Activated naive CD4-positive, alpha-beta T cell treated with anti-CD3 and anti-CD28 coated beads, Interleukin-2, amount 50 U/mL, for 16 hours (primary cell): ENCODE data around the gene PCSK2.
"Not testable (repeated sequence)": the region's sequence is repeated elsewhere in the genome, so short reads cannot be mapped to it uniquely, and the experiment has no call there.

Experiments
- DNase-seq: peaks from one replicate; pipeline ENCODE4 v3.0.0-alpha.2; 2020

PCSK2 gene, protein sequence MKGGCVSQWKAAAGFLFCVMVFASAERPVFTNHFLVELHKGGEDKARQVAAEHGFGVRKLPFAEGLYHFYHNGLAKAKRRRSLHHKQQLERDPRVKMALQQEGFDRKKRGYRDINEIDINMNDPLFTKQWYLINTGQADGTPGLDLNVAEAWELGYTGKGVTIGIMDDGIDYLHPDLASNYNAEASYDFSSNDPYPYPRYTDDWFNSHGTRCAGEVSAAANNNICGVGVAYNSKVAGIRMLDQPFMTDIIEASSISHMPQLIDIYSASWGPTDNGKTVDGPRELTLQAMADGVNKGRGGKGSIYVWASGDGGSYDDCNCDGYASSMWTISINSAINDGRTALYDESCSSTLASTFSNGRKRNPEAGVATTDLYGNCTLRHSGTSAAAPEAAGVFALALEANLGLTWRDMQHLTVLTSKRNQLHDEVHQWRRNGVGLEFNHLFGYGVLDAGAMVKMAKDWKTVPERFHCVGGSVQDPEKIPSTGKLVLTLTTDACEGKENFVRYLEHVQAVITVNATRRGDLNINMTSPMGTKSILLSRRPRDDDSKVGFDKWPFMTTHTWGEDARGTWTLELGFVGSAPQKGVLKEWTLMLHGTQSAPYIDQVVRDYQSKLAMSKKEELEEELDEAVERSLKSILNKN

DNA sequence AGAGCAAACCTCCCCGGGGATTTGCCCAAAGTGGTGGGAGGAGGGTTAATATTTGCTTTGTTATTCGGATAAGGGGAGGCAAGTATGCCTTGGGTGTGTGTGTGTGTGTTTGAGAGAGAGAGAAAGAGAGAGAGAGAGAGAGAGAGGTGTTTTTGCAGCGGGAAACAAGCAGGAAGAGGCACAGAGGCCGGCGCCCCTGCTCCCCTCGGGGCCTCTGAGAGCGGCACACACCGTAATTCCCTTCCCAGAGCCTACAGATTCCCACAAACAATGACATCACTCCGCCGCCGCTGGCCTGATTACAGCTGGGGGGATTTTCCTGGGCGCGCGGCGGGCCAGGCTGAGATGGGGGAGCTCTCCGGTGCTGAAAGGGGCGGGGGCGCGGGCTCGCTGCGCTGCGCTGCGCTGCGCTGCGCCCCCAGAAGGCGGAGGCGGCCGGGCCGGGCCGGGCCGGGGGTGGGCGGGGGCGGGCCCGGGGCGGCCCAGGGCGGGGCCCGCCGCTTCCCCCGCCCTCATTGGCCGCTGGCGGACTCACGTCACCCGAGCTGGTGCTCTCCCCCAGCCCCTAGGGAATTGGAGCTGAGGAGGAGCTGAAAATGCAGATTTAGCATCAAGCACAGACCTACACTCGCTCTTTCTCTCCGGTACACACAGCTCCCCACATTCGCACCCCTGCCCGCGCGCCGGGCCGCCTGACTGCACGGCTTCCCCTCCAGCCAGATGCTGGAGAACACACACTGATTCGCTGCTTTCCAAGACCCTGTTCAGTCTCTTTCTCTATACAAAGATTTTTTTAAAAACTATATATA, at the start of gene PCSK2:
TSS of gene PCSK2 (plus strand) at position 631 of the 809 bp plus-strand sequence. CDS start 266 bp downstream, outside the sequence.
- DNase-seq, result no peak

DNA sequence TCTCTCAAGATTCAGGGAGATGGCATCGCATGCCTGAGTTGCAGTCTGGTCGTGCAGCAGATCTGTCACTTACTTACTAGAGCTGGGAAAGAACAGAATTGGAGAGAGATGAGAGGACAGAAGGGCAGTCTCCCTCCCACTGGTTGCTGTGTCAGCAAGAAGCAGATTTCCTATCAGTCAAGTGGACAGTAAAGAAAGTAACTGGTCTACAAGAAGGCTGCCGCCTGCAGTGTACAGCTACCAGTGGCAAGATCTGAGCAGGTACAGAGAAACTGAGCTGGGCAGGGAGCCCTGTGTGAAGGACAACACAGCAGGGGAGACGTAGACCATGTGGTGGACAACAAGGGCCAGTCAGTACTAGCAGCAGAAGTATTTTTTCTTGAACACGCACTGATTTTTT, 49.5 kb upstream of the PCSK2 start:
- DNase-seq, result no peak

DNA sequence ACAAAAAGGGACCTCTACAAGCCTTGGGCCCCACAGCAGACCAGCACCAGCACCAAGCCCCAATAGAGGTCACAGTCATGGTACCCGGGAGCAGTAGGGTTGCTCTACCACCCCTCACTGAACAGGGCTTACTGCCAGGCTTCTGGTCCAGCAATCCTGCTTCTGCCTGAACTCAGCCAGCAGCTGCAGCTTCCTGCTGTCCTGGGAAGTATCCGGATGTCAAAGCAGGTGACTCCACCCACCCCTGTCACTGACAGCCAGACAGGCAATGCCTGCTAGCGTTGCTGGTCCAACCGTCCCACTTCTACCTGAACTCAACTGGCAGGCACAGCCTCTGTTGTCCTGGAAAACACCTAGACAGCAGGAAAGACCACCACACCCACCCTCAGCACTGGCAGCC, 47.0 kb upstream of the PCSK2 start:
- no peak for DNase-seq

DNA sequence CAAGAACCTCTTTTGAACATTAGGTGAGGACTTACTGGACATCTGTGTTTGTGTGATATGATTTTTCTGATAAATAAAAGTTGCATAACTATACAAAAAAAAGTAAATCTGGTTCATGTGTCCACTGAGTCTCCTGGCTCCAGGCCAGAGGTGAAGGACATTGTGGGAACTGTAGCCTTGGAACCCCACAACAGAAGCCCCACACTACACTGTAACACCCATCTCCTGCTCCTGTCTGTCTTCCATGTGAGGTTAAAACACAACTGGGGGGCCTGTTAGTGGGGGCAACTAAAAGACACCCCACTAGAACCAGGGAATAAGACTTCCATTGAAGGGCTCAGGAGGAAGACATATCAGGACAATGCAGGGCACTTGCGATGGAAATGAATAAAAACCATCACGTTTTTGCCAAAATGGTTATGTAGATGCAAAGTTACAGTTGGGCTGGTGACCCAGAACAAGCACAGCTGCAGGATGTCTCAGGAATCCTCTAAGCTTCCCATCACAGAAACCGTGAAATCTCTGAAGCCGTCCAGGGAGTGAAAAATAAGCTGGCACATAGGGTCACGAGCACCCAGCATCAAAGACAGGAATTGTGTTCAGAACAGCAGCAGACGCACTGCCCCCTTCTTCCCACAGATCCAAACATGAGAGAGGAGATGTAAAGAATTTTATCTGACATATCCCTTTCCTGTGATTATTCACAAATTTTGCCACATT, 36.7 kb upstream of the PCSK2 start:
- no peak for DNase-seq

DNA sequence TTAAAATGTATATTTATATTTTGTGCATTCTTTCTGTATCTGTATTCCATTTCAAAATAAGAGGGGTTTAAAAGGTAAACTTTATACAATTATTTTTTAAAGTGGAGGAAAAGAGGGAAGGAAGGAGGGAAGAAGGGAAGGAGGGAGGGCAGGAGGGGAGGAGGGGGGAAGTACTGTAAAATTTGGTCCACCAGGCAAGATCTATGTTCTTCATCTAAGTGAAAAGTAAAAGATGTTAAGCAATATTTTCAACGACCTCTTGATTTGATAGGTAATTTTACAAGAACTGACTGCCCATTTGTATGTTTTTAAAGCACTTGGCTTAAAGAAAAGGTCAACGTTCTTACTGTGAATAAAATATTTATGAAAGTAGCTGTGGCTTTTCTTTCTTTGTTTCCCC, 29.8 kb upstream of the PCSK2 start:
- DNase-seq, result no peak

DNA sequence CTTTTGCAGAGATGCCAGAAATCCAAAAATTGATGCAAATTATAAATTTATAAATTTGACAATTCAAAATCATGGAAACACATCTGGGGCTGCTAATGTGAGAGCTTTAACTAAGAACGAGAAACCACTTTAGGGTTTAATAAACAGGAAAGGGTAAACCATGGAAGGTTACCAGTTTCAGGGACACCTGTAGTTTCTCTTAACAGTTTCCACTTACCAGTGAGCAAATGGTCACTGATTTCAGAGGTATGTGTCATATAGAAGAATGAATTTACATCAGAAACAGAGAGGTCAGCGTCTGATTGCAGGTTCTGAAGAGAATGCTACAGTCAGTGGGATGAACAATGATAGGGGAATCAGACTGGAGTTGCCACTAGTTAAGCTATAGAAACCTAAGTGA, 24.8 kb upstream of the PCSK2 start:
- no peak for DNase-seq

DNA sequence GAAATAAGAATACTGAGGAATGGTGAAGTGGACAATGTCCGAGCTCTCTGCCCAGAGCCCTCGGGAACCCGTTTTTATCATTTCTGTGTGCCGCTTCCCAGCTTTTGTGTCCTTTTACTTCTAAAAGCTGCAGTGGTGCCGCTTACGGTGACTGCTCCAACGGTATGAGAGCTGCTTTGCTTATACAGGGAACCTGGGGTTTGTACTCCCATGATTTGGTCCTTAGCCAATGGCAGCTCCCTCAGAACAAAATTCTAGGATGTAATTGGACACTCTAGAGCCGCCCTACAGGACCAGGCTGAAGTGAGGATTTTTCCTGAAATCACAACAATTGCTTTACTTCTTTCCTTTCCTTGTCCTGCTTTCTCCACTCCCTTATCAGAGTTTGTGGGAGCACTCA, 24.2 kb upstream of the PCSK2 start:
- DNase-seq, result no peak

DNA sequence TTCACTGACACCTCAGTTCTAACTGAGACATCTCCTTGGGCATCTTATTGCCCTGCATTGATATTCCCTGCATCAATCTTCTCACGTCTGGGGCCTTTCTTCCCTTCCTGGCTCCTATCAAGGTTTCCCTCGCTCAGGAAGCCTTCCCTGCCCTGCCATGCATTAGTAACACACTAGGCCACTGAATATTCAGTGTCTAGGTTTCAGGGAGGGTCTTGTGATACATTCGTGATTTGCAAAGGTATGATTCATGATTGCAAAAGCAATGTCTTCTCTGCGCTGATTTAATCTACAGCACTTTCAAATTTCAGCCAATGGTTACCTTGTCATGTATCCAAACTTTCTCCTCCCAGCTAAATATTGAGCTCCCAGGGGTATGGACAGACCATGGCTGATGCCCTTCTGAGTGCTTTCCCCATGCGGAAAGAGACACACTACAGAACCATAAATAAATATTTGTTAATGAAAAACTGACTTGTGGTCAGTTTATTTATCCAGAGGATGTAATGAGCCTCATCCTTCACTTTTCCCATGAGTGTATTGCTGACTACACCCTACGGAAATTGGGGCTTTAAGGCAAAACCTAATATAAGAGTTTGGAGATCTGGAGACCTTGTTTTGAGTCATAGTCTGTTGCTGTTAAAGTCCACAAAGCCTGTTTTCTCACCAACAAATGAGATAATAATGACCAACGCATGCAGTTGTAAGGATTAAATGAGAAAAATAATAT, 21.6 kb upstream of the PCSK2 start:
- DNase-seq, result no peak

DNA sequence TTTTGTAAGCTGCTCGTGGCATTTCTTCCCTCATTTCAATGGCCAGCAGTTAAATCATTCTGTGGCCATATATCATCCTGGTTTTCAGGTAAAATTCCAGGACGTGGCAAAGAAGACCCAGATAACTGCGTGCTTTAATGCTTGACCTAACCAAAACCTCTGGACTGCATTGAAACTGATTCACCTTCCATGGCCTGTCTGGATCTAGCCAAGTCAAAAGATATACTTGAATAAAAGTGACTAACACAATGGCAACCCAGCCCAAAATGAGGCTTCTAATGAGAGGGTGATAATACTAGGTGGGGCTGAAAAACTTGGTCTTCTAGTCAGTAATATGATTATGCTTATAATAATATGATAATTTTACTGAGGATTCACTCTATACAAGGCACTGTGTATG, 16.5 kb upstream of the PCSK2 start:
- DNase-seq, result no peak

DNA sequence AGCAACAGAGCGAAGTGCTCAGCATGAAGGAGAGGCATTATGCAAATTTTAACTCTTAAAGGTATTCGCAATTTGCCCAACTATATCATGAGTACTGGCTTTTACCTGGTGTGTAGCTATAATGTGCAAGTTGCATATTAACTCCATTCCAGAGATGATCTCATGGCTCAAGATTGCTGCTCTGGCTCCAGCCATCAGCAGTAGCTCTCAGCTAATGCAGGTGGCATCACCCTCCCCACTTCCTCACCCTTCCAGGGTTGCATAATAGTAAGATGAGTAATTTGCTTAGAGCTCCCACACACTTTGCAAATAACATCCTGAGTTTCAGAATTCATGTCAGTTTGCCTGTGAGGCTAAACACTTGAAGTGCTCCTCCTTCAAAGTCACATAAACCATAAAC, 15.9 kb upstream of the PCSK2 start:
- DNase-seq, result no peak

DNA sequence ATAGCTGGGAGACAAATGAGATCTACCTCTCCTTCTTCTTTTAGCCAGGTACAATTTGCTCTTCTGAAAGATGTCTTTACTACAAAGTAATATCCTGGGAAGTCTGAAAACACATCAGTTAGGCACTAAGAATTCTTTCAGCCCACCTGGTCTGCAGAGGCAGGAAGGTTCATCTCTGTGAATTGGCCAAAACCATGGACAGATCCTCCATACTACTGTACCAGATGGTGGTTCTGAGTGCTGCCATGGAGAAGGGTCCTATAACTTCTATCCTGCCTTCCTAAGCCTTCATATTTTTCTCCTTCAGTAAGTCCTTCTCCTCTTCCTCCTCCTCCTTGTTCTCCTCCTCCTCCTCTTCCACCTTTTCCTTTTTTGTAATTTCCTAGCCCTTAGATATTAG, 11.7 kb upstream of the PCSK2 start:
- no peak for DNase-seq

DNA sequence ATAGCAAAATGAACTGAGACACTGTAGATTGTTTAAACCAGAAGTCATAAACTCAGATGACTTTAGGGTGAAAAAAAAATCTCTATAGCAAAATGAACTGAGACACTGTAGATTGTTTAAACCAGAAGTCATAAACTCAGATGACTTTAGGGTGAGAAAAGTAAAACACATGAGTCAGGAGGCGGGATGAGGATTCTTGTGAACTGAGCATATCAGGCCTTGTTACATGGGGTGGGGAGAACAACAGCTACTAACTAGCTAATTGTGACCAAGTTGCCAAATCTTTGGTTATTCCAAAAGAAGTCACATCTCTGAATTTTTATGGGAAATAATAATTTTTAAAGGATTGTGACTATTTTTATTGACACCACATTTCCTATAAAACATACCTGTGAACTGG, 7.0 kb upstream of the PCSK2 start:
- DNase-seq, result not testable (repeated sequence)

DNA sequence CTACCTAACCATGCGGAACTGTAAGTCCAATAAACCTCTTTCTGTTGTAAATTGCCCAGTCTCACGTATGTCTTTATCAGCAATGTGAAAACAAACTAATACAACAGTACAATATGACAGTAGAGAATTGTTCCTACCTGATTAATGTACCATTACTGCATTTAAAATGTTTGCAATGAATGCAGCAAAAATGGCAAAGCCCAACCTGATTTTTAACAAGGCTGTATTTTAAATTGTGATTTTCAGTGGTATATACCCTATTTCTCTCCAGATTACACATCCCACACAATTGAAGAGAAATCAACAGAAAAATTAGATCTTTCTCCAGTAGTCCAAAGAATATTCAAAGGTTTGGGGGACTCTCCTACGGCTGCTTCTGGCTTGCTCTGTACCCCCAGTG, 3.3 kb upstream of the PCSK2 start:
- no peak for DNase-seq

DNA sequence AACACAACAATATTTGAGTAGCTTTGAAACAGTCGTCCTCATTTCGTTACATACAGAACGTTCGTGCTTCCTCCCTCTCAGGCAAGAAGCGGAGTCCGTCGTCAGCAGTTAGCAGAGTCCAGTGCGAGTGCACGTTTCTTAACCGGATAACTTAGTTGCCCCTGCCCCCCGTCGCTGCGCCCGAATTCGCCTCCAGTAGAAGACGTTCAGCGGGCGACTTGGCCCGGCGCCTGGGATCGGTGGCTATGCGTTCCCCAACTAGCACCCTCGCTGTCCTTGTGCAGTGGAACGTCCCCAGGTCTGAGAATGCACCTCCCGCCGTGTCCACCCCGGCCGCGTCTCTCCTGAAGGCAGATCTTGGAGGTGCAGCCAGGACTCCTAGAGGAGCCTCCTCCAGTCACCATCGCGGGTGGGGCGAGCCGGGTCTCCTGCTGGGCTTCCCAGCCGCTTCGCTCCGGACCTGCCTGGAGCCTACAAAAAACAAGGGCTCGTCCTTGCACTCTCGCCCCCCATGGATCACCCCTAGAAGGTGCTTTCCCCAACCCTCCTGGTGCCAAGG, 910 bp upstream of the PCSK2 start:
- DNase-seq, result no peak

DNA sequence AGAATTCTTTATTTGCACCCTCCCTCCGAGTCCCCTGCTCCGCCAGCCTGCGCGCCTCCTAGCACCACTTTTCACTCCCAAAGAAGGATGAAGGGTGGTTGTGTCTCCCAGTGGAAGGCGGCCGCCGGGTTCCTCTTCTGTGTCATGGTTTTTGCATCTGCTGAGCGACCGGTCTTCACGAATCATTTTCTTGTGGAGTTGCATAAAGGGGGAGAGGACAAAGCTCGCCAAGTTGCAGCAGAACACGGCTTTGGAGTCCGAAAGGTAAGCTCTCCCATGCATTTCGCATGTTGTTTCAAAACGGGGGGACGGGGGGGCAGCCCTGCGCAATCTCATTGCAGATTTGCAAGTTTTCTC, 357 bp downstream of the PCSK2 start:
- DNase-seq, result no peak

DNA sequence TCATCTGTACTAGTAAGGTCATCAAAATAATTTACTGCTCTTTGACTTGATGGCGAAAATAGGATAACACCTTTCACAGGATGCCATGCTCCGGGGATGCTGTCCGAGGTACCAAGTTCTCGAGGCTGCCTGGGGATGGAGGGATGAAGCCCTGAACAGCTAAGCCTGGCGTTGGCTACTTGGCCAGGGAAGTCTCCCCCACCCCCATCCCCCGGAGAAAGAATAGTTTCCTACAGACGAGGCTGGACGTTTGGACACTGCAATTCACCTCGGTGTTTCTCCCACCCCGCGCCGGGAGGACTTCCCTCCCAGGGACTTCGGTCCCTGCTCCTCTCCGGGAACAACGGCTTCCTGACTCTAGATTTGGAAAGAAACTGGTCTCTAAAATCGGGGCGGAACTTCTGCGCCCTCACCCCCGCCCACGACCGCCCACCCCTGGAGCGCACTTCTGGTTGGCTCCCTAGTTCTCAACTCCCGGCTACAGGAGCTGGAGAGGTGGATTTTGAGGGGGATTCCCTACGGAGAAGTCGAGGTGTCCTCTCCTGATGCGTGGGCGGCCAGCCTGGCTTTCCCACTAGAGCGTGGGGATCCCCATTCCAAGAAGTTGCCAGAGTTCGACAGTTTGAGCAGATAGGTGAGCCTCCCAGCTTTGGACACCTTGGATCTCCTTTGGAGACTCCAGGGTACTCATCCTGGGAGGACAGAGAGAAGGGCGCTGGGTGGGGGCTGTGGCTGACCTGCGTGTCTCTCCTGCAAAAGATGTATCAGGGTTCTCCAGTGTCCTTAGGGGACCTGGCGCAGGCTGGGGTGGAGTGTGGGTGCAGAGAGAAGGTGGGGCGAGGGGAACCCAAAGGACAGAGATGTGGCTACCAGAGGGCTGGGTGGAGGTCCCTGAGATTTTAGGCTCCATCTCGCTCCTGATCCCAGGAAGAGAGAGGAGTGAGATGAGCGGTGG, 1.1 kb downstream of the PCSK2 start:
- DNase-seq, result no peak

DNA sequence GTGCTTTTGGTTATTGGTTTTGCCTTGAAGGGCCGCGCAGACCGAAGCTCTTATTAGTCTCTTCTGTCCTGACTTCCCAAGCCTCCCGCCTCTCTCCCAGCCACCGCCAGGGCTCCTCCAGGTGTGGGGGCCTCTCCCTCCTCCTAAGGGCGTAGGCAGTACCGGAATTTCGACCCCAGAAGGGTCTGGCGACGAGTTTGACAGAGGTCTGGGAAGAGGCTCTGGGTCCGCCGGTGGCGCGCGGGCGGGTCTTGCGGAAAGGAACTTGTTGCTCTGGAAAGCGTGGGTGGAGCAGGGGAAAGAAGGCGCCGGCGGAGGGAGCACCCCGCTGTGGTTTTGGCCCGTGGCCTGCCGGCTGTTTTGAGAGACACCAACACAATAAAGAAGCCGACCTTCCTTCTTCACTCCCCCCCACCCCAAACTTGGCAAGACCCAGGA, 1.8 kb downstream of the PCSK2 start:
- no peak for DNase-seq

DNA sequence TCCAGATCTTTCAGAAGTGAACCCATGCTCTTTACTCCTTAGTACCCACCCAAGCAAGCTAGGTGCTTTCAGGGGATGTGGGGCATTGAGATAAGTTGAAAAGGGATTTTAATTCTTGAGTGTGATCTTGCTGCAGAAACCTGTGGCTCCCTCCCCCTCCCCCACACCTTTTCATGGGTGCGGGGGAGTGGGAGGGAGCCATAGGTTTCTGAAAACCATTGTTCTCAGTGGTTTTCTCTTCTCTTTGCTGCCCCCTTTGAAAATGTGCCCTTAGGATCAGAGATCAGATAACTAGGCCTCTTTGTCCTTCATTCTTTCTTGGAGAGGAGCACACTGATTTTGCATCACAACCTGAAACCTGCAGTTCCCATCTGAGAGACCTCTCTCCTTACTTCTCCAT, 2.4 kb downstream of the PCSK2 start:
- DNase-seq, result no peak

DNA sequence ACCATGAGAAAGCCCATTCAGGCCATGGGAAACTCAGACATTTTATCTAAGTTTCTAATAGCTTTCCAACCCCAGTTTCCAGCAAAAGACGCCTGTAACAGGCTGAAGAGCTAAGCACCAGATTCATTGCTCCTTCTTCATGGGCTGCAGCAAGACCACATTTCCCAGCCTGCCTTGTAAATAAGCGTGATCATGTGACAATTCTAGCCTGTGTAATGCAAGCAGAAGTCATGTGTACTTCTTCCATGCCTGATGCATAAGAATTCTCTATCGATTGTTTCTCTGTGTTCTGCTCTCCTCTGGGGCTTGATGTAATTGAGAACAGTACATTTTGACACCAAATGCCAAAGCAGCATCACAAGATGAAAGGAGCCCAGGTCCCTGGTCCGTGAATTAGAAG, 6.8 kb downstream of the PCSK2 start:
- DNase-seq, result no peak

DNA sequence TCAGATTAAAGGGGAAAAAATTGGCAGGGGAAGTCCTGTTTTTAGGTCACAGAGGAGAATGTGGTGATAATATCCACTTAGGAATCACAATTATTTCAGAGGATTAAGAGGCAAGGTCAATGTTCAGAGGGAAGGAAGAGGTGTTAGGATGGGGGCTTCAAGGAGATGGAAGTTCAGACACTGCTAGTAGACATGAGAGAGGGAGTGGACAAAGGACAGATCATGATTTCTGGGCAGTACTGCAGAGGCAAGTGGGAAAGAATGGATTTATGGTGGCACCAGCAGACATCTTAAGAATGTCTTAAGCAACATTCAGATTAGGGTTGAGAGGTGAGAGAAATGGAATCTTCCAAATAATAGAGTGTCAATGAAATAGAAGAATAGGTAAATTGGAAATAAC, 9.9 kb downstream of the PCSK2 start:
- no peak for DNase-seq

DNA sequence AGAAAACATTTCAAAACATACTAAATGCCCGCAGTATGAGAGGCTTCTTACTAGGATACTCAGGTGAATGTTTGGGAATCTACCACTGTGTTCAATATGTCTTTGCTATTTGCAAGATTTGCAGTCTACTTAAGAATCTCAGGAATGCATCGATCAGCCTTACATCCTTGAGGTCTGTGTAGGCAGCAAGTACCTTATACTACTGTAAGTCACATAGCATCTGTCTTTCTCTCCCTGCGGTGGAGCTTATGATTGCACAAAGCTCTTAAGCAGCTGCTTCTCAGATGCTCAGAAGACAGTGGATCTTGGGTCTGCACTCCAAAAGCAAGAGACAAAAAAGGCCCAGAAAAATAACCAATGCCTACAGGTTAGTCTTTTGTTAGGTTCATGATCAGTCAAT, 21.4 kb downstream of the PCSK2 start:
- no peak for DNase-seq
